Cardiac fibroblast (primary cell): ENCODE results near the gene ARSG.
"Not testable (repeated sequence)": the region's sequence is repeated elsewhere in the genome, so short reads cannot be mapped to it uniquely, and the experiment has no call there.

Experiments
- DNase-seq, 2 donors: peaks; one replicate each; pipeline versions ENCODE4 v3.0.0 to v3.0.0-alpha.2; 2010; ENCODE audit warnings: low read depth in 2 of 2
- H3K4me3 ChIP-seq, 2 donors: replicated peaks in 1 of 2; 1 replicate in 1 of 2; 2 replicates in 1 of 2; pipeline ENCODE4 v1.5.1; 2011; ENCODE audit warnings: low read depth in 2 of 2, low read length in 2 of 2, mild to moderate bottlenecking in 2 of 2, moderate library complexity in 1 of 2
- CTCF ChIP-seq: IDR thresholded peaks from one replicate; pipeline ENCODE4 v1.5.1; 2011; ENCODE audit warnings: low read depth, mild to moderate bottlenecking, low read length, inconsistent platforms

The ARSG gene

GRCh38 chr17:68352041-68352440, 60.7 kb downstream of the ARSG start:
- DNase-seq = peak in 1 of 2 donors; percentile 15
- no peak overlapping the region for H3K4me3 ChIP-seq
- no peak for TF ChIP-seq CTCF

GRCh38 chr17:68352671-68353070, 61.4 kb downstream of the ARSG start:
- not testable (repeated sequence) for H3K4me3 ChIP-seq, DNase-seq

DNA sequence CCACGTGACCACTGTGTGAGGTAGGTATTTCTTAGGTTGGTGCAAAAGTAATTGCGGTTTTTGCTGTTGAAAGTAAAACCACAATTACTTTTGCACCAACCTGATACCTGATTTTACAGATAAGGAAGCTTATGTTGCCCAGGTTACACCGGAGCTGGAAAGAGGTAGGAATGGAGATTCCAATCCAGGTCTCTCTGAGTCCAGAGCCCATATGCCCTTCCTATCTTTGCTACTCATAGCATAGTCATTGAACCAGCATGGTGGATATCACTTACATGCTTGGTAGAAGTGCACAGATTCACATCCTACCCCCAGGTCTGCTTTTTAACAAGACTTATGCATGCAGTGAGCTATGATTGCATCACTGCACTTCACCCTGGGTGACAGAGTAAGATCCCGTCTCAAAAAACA, 61.8 kb downstream of the ARSG start:
- no peak for TF ChIP-seq CTCF
- peak in 1 of 2 donors; percentile 18 for DNase-seq
- no peak overlapping the region for H3K4me3 ChIP-seq

GRCh38 chr17:68354311-68354710, 63.0 kb downstream of the ARSG start:
- DNase-seq = peak; percentile 67 to 70

DNA sequence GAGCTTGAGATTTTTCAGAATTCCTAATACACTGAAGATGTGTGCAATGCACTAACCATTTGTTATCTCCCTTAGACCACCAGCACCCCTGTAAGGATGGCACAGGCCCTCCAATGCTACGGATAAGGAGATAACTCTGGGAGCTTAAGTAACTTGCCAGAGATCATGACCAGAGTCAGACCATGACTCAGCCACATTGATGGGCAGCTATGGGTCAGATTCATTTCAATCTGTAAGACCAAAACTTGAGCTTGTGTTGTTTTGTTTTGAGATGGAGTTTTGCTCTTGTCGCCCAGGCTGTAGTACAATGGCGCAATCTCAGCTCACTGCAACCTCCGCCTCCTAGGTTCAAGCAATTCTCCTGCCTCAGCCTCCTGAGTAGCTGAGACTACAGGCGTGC, 63.8 kb downstream of the ARSG start:
- not testable (repeated sequence) for H3K4me3 ChIP-seq
- DNase-seq = peak; percentile 58 to 71

More at GRCh38 chr17:68354311-68354710, 63.0 kb downstream of the ARSG start:
- H3K4me3 ChIP-seq = not testable (repeated sequence)

- no peak overlapping the region for H3K4me3 ChIP-seq
- no peak for DNase-seq
Observed at GRCh38 chr17:68356520-68356919, 65.2 kb downstream of the ARSG start.

DNA sequence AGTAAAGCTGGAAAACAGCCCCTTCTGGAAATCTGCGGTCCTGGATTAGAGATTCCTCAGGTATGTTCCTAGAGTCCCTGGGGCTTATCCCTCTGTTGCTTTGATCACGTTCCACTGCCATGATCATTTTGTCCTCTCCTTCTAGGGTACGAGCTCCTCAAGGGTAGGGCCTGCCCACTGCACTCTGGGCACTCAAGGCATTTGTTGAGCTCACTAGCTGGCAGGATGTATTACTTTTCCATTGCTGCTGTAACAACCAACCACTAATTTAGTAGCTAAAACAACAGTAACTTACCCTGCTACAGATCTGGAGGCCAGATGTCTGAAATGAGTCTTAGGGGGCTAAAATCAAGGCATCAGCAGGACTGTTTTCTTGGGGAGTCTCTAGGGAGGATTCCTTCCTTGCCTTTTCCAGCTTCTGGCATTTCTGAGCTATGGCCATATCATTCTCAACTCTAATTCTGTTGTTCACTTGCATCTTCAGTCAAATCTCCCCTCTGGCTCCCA, 65.7 kb downstream of the ARSG start:
- no peak for TF ChIP-seq CTCF
- no peak overlapping the region for H3K4me3 ChIP-seq
- DNase-seq = no peak

More at GRCh38 chr17:68356520-68356919, 65.2 kb downstream of the ARSG start:
- TF ChIP-seq CTCF = no peak

GRCh38 chr17:68357886-68358285, 66.6 kb downstream of the ARSG start:
- no peak overlapping the region for H3K4me3 ChIP-seq
- no peak for TF ChIP-seq CTCF
- no peak for DNase-seq
